ENCODE results near the gene EXD3.
A peak's percentile ranks its signal among the peaks of the same experiment; 100 is the strongest.
"Not testable (repeated sequence)": the region's sequence is repeated elsewhere in the genome, so short reads cannot be mapped to it uniquely, and the experiment has no call there.

EXD3 gene

GRCh38 chr9:137330689-137331088 is 92.3 kb downstream of the EXD3 start:
- DNase-seq = no peak

GRCh38 chr9:137329590-137329989 is 93.4 kb downstream of the EXD3 start:
- DNase-seq = not testable (repeated sequence)

- DNase-seq = not testable (repeated sequence)
Measured at GRCh38 chr9:137327641-137328550, 95.1 kb downstream of the EXD3 start.

DNA sequence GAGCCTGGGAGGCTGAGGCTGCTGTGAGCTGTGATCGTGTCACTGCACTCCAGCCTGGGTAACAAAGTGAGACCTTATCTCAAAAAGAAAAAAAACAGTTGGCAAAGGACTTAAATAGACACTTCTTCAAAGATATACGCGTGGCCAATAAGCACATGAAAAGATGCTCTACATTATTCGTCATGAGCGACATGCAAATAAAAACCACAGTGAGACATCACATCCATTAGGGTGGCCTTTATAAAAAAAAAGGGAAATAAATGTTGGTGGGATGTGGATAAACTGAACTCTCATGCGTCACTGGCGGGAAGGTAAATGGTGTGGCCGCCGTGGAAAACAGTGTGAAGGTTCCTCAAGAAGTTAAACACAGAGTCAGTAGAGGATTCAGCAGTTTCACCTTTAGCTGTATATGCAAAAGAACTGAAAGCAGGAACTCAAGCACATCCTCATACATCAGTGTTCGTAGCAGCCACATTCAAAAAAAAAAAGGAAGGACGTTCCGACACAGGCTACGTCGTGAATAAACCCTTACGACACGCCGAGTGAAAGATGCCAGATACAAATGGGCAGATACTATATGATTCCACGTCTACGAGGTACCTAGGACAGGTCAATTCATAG is 96.4 kb downstream of the EXD3 start:
- peak; percentile 71 for DNase-seq

GRCh38 chr9:137325799-137326198 is 97.2 kb downstream of the EXD3 start:
- no peak for DNase-seq

GRCh38 chr9:137325124-137325523 is 97.8 kb downstream of the EXD3 start:
- no peak for DNase-seq

DNA sequence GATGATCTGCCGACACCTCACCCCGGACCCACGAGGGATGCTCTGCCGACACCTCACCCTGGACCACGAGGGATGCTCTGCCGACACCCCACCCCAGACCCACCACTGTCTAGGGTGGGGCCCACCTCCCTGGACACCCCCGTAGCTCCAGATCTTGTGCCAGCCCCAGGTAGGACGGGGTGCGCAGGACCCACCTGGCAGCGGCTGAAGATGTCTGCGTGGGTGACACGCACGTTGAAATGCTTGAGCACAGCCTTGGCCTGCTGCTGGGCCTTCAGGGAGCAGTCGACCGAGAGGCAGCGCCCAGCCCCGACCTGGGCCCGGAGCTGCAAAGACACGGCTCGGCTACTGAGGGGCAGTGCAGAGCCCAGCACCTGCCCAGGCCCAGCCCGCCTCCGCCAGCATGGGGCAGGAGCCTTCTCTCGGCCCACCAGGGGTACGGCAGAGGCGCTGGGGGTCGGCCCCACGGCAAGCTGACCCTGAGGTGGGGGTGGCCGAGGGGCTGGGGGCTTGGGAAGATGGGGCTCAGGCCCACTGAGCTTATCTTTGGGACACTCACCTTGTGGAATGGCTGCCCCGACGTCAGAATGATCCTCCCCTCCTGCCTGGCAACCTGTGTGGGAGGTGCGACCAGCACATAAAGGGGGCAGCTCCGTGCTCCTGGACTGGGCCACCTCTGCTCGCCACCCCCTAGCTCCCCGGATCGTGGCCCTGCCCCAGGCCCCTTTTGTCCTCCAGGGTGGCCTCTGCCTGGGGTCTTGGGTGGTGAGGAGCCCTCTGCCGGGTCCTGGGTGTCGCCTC is 99.2 kb downstream of the EXD3 start:
- DNase-seq = no peak

DNA sequence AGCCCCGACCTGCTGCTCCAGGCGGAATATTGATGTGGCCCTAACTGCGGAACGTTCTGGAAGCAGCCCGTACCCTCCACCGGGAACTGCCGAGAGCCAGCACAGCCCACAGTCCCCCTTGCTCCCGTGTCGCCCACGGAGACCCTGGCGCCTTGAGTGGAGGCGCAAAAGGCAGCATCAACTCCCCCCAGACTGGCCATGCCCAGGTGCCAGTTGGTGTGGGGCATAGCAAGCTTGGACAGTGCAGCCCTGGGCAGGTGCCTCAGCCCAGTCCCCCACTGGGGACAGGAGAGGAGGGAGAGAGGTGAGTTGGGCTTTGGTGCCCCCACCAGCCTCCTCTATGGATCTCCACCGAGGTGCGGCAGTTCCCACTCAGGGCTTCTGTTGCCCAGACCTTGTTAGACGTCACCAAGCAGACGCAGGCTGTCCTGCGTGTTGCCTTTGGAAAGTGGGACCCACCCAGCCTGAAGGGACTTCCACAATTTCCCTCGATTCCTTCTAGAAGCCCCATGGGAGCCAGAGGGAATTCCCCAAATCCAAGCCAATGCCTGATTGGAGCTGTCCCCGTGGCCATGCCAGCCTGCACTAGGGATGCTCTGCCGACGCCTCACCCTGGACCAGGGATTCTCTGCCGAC is 101.1 kb downstream of the EXD3 start:
- DNase-seq = no peak

DNA sequence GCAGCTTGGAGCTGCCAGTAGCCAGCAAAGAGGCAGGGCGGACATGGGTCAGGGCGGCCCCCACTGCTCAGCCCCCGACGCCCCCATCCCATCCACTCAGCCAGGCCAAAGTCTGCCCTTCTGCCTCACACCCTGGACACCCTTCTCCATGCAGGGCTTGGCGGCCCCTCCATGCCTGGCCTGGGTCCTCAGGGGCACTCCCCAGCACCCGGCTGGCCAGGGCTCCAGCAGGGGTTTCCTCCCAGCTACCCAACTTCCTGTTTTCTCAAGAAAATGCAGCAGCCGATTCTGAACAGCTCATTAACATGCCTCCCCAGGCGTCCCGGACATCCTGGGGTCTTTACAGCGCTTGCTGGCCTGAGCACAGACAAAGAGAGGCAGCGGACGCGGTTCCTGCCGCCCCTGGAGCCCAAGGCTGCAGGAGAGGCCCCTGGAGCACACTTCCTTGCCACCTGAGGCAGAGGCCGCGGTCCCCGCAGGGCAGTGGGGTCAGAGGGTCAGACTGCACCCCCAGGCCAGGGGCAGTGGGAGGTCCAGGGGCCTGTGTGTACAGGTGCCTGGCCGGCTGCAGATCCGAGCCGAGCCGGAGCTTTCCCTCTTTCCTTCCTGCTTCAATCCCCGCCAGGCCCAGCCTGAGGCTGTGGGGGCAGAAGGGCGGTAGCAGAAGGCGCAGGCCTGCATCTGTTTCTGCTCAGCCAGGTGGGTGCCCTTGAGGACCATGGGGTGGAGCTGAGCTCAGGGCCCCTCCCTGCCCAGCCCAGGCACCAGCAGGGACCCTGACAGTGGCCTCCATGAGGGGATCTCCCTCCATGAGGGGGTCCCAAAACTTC is 102.2 kb downstream of the EXD3 start:
- DNase-seq = peak; percentile 91

DNA sequence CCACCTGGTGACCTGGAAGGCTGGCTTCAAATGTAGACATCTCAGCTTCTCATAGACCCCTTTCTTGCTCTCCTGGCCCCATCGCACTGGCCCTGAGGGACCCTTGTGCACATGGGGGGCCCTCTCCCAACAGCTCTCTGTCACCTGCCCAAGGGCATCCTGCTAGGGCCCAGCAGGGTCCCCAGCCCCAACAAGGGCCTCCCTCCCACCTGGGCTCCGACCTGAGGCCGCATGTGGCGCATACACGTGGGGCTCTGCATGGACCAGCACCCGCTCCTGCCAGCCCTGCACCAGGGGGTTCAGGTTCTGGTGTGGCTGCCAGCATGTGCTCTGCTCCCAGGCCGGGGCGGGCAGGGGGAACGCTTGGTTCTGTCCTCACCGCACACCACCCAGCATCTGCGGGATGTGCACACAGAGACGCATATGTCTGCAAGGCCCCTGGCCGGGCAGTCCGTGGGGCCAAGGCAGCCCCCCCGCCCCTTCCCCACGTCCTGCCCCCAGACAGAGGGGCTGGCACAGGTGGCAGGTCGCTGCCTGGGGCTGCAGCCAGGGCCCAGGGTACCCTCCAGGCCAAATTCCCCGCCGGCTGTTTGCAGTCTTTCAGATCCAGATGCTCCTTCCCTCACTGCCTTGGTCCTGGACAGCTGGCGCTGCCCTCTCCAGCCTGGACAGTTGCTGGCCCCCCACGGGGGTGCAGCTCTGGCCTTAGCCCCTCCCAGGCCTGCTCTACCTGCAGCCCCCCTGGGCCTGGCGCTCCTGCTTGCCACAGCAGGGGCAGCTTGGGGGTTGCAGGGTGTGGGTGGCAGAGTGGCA is 103.0 kb downstream of the EXD3 start:
- no peak for DNase-seq

DNA sequence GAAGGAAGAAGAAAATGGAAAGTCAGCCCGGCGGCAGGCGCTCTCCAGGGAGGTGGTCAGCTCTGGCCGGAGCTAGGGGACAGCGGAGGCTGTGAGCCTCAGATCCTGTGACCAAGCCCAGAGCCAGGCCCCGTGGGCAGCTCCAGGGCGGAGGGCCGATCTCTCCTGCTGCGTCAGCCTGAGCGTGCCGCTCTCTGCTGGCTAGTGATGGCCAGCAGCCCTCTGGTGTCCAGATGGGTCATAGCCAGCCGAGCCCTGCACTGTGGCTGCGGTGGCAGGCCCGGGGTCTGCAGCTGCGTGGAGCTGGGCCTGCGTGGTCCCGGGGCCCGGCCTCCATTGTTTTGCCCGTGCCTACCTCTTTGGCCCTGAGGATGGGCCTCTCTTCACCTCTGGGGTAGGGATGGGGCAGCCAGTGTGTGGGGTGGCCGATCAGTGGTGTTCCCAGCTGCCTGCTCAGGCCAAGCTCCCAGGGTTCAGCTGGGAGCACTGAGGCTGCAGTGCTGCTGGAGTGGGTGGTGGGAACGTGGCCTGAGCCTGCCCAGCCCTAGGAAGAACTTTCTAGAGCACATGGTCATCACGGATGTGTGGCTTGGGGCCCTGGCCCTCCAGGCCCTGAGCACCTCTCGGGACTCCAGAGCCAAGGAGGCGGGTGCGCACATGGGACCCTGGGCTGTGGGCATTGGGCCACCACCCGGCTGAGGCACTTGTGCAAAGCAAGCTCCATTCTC is 103.8 kb downstream of the EXD3 start:
- no peak for DNase-seq

DNA sequence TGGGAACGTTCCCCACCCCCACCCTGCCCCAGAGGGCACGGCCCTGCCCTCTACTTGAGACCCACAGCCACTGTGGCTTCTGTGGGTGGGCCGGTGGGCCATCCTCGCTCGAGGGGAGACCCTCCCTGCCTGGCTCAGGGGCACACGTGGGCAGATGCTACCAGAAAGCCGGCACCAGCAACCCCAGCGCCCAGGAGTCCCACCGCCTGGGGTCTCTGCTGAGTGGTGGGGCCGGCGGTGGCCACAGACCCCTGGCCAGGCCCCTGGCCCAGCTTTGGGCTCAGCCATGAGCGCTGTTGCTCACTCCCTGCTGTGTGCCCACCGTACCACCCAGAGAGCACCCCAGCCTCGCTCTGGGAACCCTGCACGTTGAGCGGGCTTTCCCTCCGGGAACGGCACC is 104.4 kb downstream of the EXD3 start:
- DNase-seq = no peak

DNA sequence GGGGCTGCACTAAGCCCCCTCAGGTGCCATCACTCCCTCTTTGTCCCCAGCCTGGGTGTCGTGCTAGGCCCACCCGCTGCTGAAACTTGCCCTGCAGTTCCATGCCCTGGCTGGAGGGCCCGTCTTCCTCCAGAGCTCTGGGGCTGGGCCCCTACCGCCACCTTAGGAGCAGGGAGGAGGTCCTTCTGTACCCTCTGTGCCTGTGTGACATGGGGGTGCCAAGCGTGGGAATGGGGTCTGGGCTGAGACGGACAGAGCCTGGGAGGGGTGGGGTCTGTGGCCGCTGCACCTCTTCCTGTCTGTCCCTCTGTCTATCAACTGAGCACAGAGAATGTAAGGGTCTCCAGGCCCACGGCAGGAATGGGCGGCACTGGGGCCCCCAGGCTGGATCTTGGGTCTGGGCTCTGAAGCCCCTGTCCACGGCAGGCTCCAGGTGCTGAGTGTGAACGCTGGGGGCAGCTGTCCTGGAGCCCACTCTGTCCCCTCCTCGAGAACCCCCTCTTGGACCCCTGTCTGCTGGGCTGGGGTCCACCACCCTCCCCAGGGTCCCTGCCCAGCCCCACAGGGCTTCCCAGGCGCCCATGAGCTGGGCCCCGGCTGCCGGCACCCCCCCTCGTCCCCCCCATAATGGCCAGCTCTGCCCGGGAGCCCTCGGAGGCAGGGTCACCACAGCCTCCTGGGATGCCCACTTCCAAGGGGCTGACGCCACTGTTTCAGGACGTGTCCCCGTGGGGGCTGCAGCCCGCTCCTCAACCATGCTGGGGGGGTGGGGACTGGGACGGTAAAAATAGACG is 105.0 kb downstream of the EXD3 start:
- DNase-seq = no peak

- no peak for DNase-seq
Measured at GRCh38 chr9:137317021-137317717, 105.8 kb downstream of the EXD3 start.

DNA sequence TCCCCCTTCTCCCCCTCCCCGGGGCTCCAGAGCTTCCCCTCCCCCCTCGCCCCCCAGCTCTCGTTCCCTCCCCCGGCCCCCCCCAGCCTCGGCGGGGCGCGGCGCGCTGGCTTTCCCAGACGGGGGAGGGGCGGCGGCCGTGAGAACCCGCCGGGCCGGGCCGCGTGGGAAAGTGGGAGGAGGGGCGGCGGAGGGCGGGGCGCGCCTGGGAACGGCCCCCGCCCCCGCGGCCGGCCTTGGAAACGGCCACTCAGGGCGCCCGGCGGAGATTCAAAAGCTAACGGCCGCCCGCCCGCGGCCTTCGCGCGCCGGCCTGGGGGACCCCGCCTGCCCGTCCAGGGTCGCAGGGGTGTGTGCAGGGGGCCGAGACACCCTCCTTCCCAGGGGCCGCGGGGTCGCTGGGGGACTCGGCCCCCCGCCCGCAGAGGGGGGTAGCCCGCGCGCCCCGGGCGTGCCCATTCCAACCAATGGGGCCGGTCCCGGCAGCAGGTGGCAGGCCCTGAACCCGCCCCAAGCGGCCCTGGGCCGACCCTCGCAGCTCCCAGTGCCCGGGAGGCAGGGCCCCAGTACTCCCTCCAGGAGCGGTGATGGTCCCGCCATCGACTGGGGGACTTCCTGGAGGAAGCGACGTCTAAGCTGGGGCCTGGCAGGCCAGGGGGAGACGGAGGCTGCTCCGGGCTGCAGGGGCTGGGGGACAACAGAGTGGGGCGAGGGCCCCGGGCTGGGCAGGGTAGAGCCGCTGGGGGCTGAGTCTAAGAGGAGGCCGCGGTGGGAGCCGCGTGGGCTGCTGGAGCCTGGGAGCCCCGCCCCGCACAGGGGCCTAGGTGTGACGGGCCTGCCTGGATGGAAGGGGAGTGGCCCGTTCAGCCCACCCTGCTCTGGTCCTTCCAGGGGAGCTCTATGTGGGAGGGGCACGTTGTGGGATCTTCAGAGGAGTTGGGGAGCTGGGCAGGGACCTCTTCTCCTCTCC is 106.7 kb downstream of the EXD3 start:
- DNase-seq = peak; percentile 80

DNA sequence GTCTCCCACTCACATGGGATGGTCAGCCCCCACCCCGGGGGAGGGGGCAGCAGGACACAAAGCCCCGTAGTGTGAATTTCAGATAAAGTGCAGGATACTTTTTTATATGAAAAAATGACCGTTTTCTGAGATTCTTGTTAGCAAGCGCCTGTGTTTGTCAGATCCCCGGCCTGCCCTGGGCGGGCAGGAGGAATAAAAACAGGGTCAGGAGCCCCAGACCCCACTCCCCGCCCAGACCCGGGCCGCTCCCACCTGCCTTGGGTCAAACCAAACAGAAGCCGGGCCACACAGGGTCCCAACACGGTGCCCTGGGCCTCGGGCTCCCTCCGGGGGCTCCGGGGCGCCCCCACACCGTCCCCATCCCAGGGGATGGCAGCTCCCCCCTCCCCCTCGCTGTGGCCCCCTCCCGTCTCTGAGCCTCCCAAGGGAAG is 107.4 kb downstream of the EXD3 start:
- DNase-seq = no peak
